GM18499 (cell line): ENCODE measurements around the gene LPAR2.
"Not testable (repeated sequence)": the region's sequence is repeated elsewhere in the genome, so short reads cannot be mapped to it uniquely, and the experiment has no call there.

Experiments
- ATAC-seq: cut with Tn5 transposase; IDR thresholded peaks from one replicate; pipeline ENCODE4 v1.9.1; 2021; ENCODE audit warnings: moderate number of reproducible peaks; ENCODE audit not compliant: insufficient read depth, unreplicated experiment

The LPAR2 gene

GRCh38 chr19:19602136-19602712 lies 25.8 kb downstream of the LPAR2 start:
- no peak for ATAC-seq

DNA sequence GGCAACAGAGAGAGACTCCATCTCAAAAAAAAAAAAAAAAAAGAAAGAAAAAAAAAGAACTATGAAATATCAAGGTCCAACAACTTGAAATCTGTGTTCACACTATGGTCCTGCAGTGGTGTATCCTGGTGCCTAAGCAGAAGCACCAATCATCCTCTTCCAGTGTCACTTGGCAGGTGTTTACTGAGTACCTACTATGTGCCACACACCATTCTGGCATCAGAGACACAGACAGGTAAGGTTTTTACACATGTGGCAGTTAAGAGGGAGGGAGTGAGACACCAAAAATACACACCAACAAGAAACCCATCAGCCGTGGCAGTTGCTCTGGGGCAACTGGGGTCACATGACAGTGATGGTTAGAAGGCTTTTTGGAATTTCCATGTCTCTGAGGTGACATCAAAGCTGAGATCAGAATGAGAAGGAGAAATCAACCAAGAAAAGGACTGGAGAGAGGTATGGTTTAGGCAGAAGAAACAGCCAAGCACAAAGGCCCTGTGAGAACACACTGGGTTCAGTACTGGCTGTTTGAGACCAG lies 27.2 kb downstream of the LPAR2 start:
- ATAC-seq, result no peak

DNA sequence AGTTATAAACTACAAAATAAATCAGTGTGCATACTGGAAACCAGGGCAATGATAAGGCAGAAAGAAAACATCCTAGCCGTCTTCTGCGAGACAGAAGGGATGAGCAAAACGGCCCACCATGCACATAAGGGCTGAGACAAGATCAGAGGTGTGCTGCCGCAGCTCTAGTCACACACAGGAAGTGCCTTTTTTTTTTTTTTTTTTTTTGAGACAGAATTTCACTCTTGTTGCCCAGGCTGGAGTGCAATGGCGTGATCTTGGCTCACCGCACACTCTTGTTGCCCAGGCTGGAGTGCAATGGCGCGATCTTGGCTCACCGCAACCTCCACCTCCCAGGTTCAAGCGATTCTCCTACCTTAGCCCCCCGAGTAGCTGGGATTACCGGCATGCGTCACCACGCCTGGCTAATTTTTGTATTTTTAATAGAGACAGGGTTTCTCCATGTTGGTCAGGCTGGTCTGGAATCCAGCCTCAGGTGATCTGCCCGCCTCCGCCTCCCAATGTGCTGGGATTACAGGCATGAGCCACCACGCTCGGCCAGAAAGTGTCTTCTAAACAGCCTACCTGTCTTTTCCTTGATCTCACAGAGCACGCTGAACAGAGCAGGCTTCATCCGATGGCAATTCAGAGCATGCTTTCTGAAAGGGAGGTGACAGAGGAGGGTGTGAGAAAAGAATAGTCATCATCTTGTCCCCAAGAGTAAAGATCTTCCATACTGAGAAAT lies 29.1 kb downstream of the LPAR2 start:
- not testable (repeated sequence) for ATAC-seq

DNA sequence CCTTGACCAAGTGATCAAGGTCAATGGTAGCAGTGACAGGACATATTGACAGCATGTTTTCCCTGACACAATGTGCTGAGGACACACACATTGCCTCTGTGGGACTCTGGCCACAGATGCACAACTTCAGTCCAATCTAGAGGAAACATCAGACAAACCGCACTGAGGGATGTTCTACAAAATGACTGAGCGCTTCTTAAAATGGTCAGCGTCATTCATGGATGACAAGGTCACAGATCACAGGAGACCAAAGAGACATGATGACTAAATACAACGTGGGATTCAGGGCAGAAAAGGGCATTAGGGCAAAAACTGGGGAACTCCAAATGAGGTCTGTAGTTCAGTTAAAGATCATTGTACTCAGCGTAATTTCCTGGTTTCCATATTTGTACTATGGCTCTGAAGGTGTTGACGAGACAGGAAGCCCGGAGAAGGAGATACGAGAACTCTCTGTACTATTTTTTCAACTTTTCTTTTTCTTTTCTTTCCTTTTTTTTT lies 30.2 kb downstream of the LPAR2 start:
- ATAC-seq, result peak; percentile 57

DNA sequence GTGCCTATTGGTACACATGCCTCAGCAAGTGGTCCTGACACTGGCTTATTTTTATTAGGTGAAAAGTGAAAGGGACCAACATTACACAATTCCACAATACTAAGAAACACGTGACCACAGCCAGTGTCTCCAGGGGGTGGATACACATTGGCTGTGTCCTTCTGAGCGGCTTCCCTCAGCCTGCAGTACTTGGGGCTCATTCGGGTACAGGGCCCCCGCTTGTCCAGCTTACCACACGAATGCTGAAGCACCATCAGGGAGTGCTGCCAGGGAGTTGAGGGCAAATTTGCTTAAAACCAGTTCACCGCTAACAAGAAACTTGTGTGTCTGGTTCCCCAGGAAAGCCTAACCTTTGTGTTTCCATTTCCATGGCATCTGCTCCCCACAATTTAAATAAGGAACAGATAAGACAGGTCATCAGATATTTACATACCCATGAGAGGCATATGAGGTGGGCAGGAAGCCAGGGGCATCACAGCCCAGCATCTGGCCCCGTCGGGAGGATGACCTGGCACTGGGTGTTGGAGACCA lies 32.8 kb downstream of the LPAR2 start:
- no peak for ATAC-seq

DNA sequence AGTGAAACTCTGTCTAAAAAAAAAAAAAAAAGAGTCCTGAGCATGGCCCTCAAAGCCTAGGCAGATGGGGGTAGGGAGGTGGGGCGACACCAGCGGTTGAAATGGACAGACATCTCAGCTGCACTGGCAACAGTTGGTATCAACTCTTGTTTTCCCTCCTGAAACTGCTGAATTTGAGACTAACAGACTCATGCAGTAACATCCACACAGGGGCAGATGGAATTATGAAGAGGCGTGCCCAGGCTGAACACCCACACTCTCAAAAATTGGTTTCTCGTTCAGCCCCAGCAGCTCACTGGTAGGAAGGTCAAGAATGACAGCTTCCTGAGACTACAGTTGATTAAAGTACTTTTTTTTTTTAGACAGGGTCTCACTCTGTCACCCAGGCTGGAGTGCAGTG lies 33.6 kb downstream of the LPAR2 start:
- no peak for ATAC-seq

DNA sequence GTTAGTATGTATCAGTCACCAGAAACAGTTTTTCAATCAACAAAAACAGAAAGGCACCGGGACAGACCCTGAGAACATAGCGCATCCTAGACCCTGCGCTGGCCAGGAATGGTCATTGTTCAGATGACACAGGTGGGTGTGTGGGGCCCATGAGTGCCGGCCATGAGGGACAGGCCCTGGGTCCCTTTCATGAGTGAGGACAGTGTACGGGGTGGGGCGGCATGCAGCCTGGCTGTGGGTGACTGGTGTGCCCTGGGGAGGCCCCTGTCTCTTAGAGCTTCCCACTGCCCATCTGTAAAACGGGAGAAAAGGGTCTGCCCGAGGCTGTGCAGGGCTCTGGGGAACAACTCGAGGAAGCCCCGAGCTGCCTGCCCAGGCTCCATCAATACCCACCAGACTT lies 35.3 kb downstream of the LPAR2 start:
- no peak for ATAC-seq

GRCh38 chr19:19591133-19591825 lies 36.7 kb downstream of the LPAR2 start:
- peak; percentile 58 for ATAC-seq

DNA sequence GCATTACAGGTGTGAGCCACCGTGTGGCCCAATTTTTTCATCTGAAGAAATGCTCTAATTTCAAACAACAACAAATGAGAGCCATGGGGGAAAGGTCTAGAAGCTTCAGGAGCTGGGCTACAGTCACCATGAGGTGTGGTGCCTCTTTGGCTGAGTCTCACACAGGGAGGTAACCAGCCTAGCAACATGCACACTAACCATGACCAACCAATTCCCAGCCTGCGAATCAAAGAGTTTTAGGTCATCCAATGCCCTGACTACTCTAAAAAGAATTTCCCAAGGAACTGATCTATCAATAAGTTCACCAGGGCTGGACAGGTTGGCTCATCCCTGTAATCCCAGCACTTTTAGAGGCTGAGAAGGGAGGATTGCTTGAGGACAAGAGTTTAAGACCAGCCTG lies 39.5 kb downstream of the LPAR2 start:
- ATAC-seq, result no peak

DNA sequence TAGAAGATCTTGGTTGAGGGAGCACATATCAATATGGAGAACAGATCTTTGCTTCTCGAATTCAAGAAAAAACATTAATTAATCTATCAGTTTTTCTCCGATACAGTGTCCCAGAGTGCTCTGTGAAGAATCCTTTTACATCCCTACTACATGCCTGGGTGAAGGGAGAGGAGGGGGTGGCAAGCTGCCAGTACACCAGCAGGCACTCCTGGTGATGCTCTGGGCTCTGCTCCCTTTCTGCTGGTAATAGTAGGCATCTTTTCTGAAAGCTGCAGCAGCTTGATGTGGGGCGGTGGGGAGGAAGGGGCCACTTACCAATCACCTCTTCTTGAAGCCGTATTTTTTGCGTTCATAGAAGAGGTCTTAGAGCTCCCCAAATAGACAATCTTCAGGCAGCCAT lies 40.2 kb downstream of the LPAR2 start:
- no peak for ATAC-seq

- no peak for ATAC-seq
Measured at GRCh38 chr19:19584356-19584755, 43.7 kb downstream of the LPAR2 start.

DNA sequence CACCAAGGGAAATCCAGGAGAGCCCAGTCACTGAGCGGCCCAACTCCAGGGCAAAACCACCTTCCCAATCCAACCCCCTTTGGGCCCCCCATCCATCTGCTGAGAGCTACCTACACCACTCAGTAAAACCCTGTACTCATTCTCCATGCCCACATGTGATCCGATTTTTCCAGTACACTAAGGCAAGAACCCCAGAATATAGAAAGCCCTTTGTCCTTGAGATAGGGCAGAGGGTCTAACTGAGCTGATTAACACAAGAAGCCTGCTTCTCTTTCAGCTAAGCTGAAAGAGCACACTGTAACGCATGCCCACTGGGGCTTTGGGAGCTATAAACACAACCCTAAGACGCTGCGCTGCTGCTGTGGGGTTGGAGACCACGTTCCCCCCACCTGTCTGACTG lies 45.5 kb downstream of the LPAR2 start:
- no peak for ATAC-seq

DNA sequence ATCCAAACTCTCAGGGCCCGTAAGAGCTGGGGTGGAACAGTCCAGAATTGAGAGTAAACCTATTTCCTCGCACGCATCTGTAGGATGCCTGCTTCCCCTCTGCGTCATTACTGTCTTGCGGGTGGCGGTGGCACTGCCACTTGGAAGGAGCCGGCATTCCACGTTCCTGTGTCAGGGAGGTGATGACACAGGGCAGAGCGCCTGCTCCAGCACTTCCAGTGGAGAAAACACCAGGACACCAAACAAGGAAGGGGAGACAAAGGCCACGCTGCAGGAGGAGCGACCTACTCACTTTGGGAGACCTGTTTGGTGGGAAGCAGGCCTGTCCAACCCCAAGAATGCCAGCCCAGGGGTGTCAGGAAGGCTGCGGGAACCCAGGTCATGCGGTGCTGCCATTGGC lies 46.6 kb downstream of the LPAR2 start:
- ATAC-seq, result no peak

- no peak for ATAC-seq
Measured at GRCh38 chr19:19580418-19580817, 47.6 kb downstream of the LPAR2 start.

DNA sequence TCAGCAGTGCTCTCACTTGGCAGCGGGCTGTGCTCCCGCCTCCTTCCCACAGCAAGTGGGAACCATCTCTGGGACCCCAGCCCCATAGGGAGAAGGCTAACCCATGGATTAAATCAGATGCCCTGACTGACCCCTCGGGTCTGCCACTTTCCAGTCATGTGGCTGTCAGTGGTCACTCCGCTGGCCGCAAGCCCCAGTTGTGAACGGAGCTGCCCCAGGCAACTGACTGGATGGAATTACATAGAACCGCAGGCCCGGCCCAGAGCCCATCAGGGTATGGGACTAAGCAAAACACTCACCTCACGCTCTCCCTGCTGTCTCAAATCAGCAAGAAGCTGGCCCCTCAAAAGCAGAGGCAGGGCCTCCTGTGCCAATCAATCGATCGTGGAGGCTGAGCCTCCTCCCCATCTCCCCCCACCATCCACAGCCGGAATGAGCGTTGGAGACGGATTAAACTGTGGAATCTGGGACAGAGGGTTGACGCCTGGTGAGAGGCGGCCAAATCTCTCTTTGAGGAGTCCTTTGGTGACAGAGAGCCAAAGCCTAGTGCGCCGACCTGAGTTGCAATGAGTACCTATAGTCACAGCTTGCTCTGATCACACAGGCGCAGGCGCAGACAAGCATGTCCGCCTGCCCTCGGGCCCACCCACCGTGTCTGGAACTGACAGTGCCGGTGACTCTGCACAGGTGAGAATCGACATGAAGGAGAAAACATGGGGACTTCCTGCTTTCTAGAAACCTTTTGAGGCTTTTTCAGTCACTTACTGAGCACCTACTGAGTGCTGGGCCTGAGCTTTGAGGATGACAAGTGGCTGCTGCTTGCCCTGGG lies 48.3 kb downstream of the LPAR2 start:
- ATAC-seq, result no peak

GRCh38 chr19:19578252-19578651 lies 49.8 kb downstream of the LPAR2 start:
- ATAC-seq, result no peak

DNA sequence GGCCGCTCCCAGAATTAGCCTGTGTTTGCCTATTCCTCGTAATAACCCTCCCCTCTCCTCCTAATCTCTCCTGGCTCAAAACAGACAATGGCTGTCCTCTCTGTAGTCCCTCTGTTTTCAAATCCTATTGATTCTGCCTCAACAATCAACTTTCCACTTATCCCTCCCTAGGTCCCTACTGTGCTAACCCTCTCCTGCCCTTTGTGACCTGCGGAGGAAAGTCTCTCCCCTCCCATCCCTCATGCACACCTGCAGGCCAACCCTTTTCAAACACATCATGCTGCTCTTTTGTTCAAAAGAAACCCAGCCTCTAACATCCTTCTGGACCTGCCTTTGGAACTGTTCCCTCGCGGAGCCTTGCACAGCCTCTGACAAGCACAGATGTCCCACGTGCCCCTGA lies 52.6 kb downstream of the LPAR2 start:
- no peak for ATAC-seq
